Panc1 (cell line): ENCODE measurements around the gene ERN1.

ENCODE experiments used
- CTCF ChIP-seq: fragments of 450-650 bp; IDR thresholded peaks from 2 replicates; pipeline ENCODE4 v1.5.1; 2017; ENCODE audit warnings: mild to moderate bottlenecking
- POLR2AphosphoS5 ChIP-seq: IDR thresholded peaks from 2 replicates; pipeline ENCODE4 v1.6.1; 2012; ENCODE audit warnings: mild to moderate bottlenecking, low read depth, low read length, moderate library complexity
- SIN3A ChIP-seq: IDR thresholded peaks from 2 replicates; pipeline ENCODE4 v1.6.1; 2012; ENCODE audit warnings: low read depth, mild to moderate bottlenecking, low read length, moderate library complexity, borderline replicate concordance; ENCODE audit not compliant: insufficient read depth

- TF ChIP-seq CTCF = no peak
- TF ChIP-seq POLR2AphosphoS5 = no peak
- TF ChIP-seq SIN3A = no peak
These were observed 4.0 kb downstream of the ERN1 start for GRCh38 chr17:64125937-64126336.
